HG02852 (cell line): ENCODE measurements around the gene MCRIP2.

ENCODE experiments used
- ATAC-seq: cut with Tn5 transposase; IDR thresholded peaks from one replicate; pipeline ENCODE4 v1.9.1; 2021; ENCODE audit warnings: mild to moderate bottlenecking, moderate library complexity; ENCODE audit not compliant: unreplicated experiment

The MCRIP2 gene

GRCh38 chr16:647173-647902, 5.7 kb downstream of the MCRIP2 start:
- ATAC-seq, result no peak

- ATAC-seq, result no peak
Measured at GRCh38 chr16:648071-648780, 6.6 kb downstream of the MCRIP2 start.

- ATAC-seq, result peak; percentile 80
Measured at GRCh38 chr16:648781-649589, 7.4 kb downstream of the MCRIP2 start, which contains the start of gene WDR90. Gene WDR90, plus strand, starts transcription at chr16:649365. Its CDS starts 52 bp downstream, at chr16:649417.

GRCh38 chr16:649631-650030, 8.0 kb downstream of the MCRIP2 start:
- ATAC-seq, result peak; percentile 12

- no peak for ATAC-seq
Measured at GRCh38 chr16:651844-652243, 10.2 kb downstream of the MCRIP2 start.

- no peak for ATAC-seq
Measured at GRCh38 chr16:652454-653305, 11.1 kb downstream of the MCRIP2 start.

- ATAC-seq, result no peak
Measured at GRCh38 chr16:654034-654433, 12.4 kb downstream of the MCRIP2 start.

GRCh38 chr16:657487-657886, 15.9 kb downstream of the MCRIP2 start:
- ATAC-seq, result no peak

- ATAC-seq, result no peak
Measured at GRCh38 chr16:658679-659571, 17.3 kb downstream of the MCRIP2 start.

- no peak for ATAC-seq
Measured at GRCh38 chr16:659618-660017, 18.0 kb downstream of the MCRIP2 start.

- ATAC-seq, result no peak
Measured at GRCh38 chr16:660132-660458, 18.5 kb downstream of the MCRIP2 start.

GRCh38 chr16:660459-661183, 19.0 kb downstream of the MCRIP2 start:
- ATAC-seq, result peak; percentile 47

GRCh38 chr16:661184-661821, 19.7 kb downstream of the MCRIP2 start:
- ATAC-seq, result peak; percentile 17

GRCh38 chr16:662095-662494, 20.5 kb downstream of the MCRIP2 start:
- ATAC-seq, result no peak

- ATAC-seq, result no peak
Measured at GRCh38 chr16:662597-662996, 21.0 kb downstream of the MCRIP2 start.

GRCh38 chr16:666572-666971, 24.9 kb downstream of the MCRIP2 start:
- ATAC-seq, result no peak

- no peak for ATAC-seq
Measured at GRCh38 chr16:667113-667779, 25.6 kb downstream of the MCRIP2 start.
